ENCODE results near the gene CEMIP2. TPM values are rescaled to one million over a fixed set of nuclear protein-coding genes. Genes with fewer than 3 reads are reported as not detected.

CEMIP2 gene
- total and polyA plus RNA-seq, 2 donors (not counting 3 experiments of a cell fraction or from before 2014, with no cell fraction given): 41.6 to 44.3 TPM

GRCh38 chr9:71744754-71745521, 23.4 kb downstream of the CEMIP2 start:
- FAIRE-seq (no peak), DNase-seq (ENCODE audit: low read depth, low spot score) (no peak)
- no peaks in the 10 kb centered on the region for H3K27me3 ChIP-seq (ENCODE audit: control insufficient read depth in 2 of 2, insufficient read depth in 2 of 2, low read length in 2 of 2)
- POLR2A ChIA-PET: no interaction called here
- H3K27ac ChIP-seq (ENCODE audit: insufficient read depth, low read depth, low read length): no peak overlapping the region
- no TSS peak for BruUV-seq (replicated peaks)
- no peaks in the 10 kb centered on the region for H3K9me3 ChIP-seq (replicated peaks; ENCODE audit: control insufficient read depth, insufficient read depth, low read length)
- no peaks in the 10 kb centered on the region for H3K9me1 ChIP-seq (replicated peaks; ENCODE audit: control insufficient read depth, extremely low read depth, insufficient read depth, low read length)
- H4K20me1 ChIP-seq (replicated peaks; ENCODE audit: control insufficient read depth, extremely low read depth, insufficient read depth, low read length): no peaks in the 10 kb centered on the region
- H3K4me3 ChIP-seq (replicated peaks in 1 of 3; ENCODE audit: insufficient read depth in 1 of 3, low read depth in 1 of 3, low read length in 3 of 3): no peak overlapping the region
- intact Hi-C loops (cut with micrococcal nuclease) (no loop called here), dilution Hi-C loops (cut with MboI; ENCODE audit: extremely low pct_ligation_motif_present, low sequenced_read_pairs) (no loop called here)
- H3K4me2 ChIP-seq (ENCODE audit: insufficient read depth, low read length): no peak overlapping the region
- CTCF ChIA-PET: no interaction called here
- H3K4me1 ChIP-seq (ENCODE audit: control insufficient read depth, extremely low read depth, insufficient read depth, low read length): peaks cover 26% of the 10 kb centered on the region
- no peak overlapping the region for H3K9ac ChIP-seq (replicated peaks; ENCODE audit: extremely low read depth, insufficient read depth, low read length)
- no peaks in the 10 kb centered on the region for H3K79me2 ChIP-seq (ENCODE audit: control insufficient read depth, insufficient read depth, low read length)
- H2AFZ ChIP-seq (ENCODE audit: low read depth, low read length): no peak overlapping the region
- TF ChIP-seq FOS (IDR thresholded peaks at IDR 0.05; ENCODE audit: borderline replicate concordance, insufficient read depth, low read length): no peak
- TF ChIP-seq JUN (IDR thresholded peaks at IDR 0.05; ENCODE audit: borderline replicate concordance, insufficient read depth, insufficient read length, low read depth): no peak
- TF ChIP-seq GATA2 (IDR thresholded peaks at IDR 0.05; ENCODE audit: insufficient read depth, insufficient read length, low read depth, low read length): no peak
- no peak for TF ChIP-seq EZH2 (IDR thresholded peaks at IDR 0.05; ENCODE audit: borderline replicate concordance, low read depth, low read length, severe bottlenecking)
- TF ChIP-seq MAX (IDR thresholded peaks at IDR 0.05; ENCODE audit: insufficient read depth, insufficient read length): no peak
- TF ChIP-seq MYC (IDR thresholded peaks at IDR 0.05; ENCODE audit: low read depth, low read length): no peak
- no peak for TF ChIP-seq POLR2A (IDR thresholded peaks at IDR 0.05; ENCODE audit: low read depth, low read length)
- no peak for TF ChIP-seq CTCF (IDR thresholded peaks at IDR 0.05; ENCODE audit: extremely low read depth in 1 of 2, insufficient read depth in 1 of 2, low read depth in 1 of 2, low read length in 2 of 2)
- no peak for TF ChIP-seq POLR2AphosphoS5 (IDR thresholded peaks at IDR 0.05; ENCODE audit: insufficient read depth, low read depth, low read length)
- no peaks in the 10 kb centered on the region for H3K36me3 ChIP-seq (ENCODE audit: control insufficient read depth in 2 of 2, extremely low read depth in 1 of 2, insufficient read depth in 2 of 2, low read length in 2 of 2)
